Measurements from ENCODE around the gene SLC2A11.
"Not testable (repeated sequence)": the region's sequence is repeated elsewhere in the genome, so short reads cannot be mapped to it uniquely, and the experiment has no call there.

SLC2A11 gene

DNA sequence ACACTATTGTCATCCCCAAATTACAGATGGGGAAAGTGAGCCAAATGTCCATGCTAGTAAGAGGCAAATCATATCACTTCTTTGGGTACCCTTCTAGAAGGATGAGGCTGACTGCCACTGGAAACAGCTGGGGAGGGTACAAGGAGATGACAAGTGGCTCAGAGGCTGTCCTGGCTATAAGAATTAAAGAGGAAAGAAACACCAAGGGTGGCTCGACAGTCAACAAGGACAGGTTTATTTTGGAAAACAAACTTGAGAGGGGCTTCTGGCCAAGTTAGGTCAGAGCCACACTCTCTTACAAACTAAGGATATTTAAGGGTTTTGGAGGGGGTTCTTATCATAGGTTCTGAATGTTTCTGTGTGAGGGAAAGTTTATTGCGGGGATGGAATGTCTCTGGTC, 34.5 kb downstream of the SLC2A11 start:
- DNase-seq: no peak

GRCh38 chr22:23892706-23893105, 35.0 kb downstream of the SLC2A11 start:
- DNase-seq: no peak

DNA sequence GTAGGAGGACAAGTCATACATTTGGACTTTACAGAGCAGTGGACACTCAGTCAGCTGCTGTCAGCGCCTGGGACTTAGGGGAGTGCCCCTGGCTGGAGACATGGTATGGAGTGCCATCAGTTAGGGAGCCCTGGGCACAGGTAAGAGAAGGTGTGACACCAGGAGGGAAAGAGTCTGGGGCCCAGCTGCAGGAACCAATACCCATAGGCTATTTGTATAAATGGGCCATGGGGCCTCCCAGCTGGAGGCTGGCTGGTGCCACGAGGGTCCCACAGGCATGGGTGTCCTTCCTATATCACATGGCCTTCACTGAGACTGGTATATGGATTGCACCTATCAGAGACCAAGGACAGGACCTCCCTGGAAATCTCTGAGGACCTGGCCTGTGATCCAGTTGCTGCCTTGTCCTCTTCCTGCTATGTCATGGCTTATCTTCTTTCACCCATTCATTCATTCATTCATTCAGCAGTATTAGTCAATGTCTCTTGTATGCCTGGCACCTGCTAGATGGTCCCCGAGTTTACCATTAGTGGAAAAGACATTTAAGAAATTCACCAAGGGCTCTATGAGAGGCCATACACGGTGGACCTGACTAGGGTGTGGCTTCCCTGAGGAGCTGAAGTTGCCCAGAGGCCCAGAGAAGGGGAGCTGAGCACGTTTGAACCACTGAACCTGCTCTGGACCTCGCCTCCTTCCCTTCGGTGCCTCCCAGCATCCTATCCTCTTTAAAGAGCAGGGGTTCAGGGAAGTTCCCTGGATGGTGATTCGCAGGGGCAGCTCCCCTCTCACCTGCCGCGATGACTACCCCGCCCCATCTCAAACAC, 35.7 kb downstream of the SLC2A11 start:
- no peak for DNase-seq

- DNase-seq: peak; percentile 90 to 97
Observed at GRCh38 chr22:23893945-23894709, 36.5 kb downstream of the SLC2A11 start, which contains the start of gene MIF. TSS of gene MIF (plus strand) at chr22:23894383. CDS start at chr22:23894475, 92 bp downstream.

DNA sequence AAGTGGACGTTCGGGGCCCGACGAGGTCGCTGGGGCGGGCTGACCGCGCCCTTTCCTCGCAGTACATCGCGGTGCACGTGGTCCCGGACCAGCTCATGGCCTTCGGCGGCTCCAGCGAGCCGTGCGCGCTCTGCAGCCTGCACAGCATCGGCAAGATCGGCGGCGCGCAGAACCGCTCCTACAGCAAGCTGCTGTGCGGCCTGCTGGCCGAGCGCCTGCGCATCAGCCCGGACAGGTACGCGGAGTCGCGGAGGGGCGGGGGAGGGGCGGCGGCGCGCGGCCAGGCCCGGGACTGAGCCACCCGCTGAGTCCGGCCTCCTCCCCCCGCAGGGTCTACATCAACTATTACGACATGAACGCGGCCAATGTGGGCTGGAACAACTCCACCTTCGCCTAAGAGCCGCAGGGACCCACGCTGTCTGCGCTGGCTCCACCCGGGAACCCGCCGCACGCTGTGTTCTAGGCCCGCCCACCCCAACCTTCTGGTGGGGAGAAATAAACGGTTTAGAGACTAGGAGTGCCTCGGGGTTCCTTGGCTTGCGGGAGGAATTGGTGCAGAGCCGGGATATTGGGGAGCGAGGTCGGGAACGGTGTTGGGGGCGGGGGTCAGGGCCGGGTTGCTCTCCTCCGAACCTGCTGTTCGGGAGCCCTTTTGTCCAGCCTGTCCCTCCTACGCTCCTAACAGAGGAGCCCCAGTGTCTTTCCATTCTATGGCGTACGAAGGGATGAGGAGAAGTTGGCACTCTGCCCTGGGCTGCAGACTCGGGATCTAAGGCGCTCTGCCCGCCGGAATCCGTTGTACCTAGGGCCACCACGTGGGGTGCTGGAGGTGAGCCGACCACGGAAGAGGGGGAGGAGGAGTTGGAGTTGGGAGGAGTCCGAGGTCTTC, 37.3 kb downstream of the SLC2A11 start:
- peak; percentile 59 to 69 for DNase-seq

GRCh38 chr22:23895599-23896144, 38.0 kb downstream of the SLC2A11 start:
- DNase-seq: no peak

- DNase-seq: no peak
Observed at GRCh38 chr22:23896166-23896522, 38.5 kb downstream of the SLC2A11 start.

GRCh38 chr22:23896523-23897186, 39.0 kb downstream of the SLC2A11 start:
- no peak for DNase-seq

DNA sequence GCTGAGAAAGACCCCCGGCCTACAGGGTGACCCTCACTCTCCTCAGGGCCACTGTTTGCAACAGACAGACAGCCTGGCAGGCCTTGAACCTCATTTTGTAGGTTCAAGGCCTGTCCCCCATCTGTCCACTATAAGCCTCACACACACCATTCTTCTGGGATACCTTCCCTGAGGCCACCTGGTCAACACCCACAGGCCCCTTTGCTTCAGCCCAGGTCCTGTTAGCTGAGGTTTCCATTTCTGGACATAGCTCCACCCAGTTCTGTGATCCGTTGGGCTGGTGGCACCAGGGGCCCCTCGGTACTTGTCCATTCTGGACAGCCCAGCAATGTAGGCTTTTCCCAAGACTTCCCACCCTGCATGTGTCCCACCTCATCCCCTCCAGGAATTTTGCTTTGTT, 39.6 kb downstream of the SLC2A11 start:
- no peak for DNase-seq

GRCh38 chr22:23898006-23898974, 40.6 kb downstream of the SLC2A11 start:
- peak in 1 of 2 experiments; percentile 49 for DNase-seq

DNA sequence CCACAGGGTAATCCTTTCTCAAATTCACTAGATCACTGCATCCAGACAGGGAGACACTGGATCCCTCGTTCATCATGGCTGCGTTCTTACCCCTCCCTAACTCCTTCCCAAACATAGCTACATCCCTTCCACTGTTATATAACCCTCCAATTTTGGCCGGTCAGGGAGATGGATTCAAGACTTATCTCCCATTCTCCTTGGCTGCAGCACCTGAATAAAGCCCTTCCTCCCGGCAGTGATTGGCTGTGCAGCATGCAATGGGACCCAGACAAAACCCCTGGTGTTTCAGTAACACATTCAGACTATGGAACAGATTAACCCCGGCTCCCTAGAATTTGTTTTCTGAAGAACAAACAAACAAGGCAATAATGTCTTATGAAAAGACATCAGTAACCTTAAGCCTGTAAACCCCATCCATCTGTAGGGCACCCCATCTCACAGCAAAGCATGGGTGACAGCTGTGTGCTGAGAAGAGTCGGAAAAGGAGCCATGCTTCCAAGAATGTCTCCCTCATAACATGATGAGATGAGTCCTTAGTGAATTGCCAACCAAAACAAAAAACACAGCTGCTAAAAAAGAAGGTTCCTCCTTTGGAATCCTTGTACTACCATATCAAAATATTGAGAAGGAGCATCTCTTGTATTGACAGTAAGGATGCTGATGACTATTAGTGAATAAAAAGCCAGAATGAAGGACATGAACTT, 41.5 kb downstream of the SLC2A11 start:
- no peak for DNase-seq

GRCh38 chr22:23900227-23900626, 42.6 kb downstream of the SLC2A11 start:
- not testable (repeated sequence) for DNase-seq

- no peak for DNase-seq
Observed at GRCh38 chr22:23901600-23901999, 43.9 kb downstream of the SLC2A11 start.

GRCh38 chr22:23903328-23903971, 45.8 kb downstream of the SLC2A11 start:
- no peak for DNase-seq

- DNase-seq: peak in 1 of 2 experiments; percentile 16
Observed at GRCh38 chr22:23904573-23905254, 47.0 kb downstream of the SLC2A11 start.

GRCh38 chr22:23906641-23907040, 49.0 kb downstream of the SLC2A11 start:
- DNase-seq: no peak

GRCh38 chr22:23907423-23907822, 49.7 kb downstream of the SLC2A11 start:
- not testable (repeated sequence) for DNase-seq

DNA sequence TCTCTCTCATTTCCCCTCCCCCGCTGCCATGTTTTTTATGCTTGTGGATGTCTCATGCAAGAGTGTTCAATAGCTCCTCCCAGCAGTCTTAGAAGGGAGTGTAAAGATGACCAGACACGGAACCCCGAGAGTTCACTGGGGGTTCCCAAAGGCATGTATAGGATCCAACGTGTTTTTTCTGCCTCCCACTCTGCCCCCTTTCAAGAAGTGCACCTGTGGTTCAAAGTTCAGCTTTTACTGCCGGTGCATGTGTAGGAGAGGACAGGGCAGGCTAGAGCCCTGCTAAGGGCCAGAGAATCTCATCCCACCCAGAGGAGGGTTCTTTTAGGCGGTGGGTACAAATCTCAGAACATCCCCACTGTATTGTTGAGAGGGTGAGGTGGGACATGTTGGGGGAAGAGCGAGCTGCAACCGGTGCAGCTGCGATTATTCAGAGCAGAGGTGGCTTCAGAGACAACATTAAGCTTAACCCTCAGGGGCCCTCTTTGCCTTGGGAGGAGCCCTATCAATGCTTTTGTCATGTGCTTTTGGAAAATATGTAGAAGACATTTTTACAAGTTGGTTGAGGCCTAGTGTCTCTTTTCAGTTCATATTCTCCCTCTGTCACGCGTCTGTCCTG, 51.0 kb downstream of the SLC2A11 start:
- no peak for DNase-seq

Measured in NCI-H524 (cell line).